H1 (cell line): ENCODE measurements around the gene HIPK1. TPM values are rescaled to one million over a fixed set of nuclear protein-coding genes. Genes with fewer than 3 reads are reported as not detected.

Source experiments
- CTCF ChIA-PET: fragments of 300-600 bp; sonication (Branson Sonifier 250); formaldehyde crosslinking; loops from one replicate; lab custom pipeline; 2021; ENCODE audit not compliant: partially characterized antibody; lab: Charles Lee
- POLR2A ChIA-PET: fragments of 300-600 bp; sonication (Branson Sonifier 250); formaldehyde crosslinking; loops from one replicate; lab custom pipeline; 2021; ENCODE audit warnings: inconsistent platforms; ENCODE audit not compliant: partially characterized antibody; lab: Charles Lee
- DNase-seq, 2 experiments: peaks; one replicate each; pipeline versions ENCODE4 v3.0.0 to v3.0.0-alpha.2; 2010 to 2022; ENCODE audit warnings: low spot score in 2 of 2, low read depth in 1 of 2, mixed read lengths in 1 of 2
- FAIRE-seq: peaks from 2 replicates; lab custom pipeline; 2011; peaks lifted over from hg19 to GRCh38; lab: Jason Lieb, UNC
- H2AFZ ChIP-seq: 2 replicates; pipeline ENCODE4 v1.8.1; 2012; ENCODE audit warnings: low read length, inconsistent platforms
- H2AK5ac ChIP-seq: 2 replicates; pipeline ENCODE4 v1.6.1; 2013; ENCODE audit warnings: low read depth, low read length
- H2BK120ac ChIP-seq: replicated peaks from 2 replicates; pipeline ENCODE3; 2013; ENCODE audit warnings: low read depth, low read length, inconsistent platforms
- H2BK12ac ChIP-seq: 2 replicates; pipeline ENCODE4 v1.6.1; 2013; ENCODE audit warnings: low read depth, low read length
- H2BK15ac ChIP-seq: 2 replicates; pipeline ENCODE4 v1.6.1; 2013; ENCODE audit warnings: low read length
- H2BK20ac ChIP-seq: 2 replicates; pipeline ENCODE4 v1.6.1; 2013; ENCODE audit warnings: low read length
- H2BK5ac ChIP-seq: 2 replicates; pipeline ENCODE4 v1.6.1; 2013; ENCODE audit warnings: low read depth, low read length
- H3K14ac ChIP-seq: 2 replicates; pipeline ENCODE4 v1.6.1; 2013; ENCODE audit warnings: inconsistent platforms; ENCODE audit not compliant: insufficient read length
- H3K18ac ChIP-seq: 2 replicates; pipeline ENCODE4 v1.6.1; 2013; ENCODE audit warnings: low read length; ENCODE audit errors: extremely low read depth
- H3K23ac ChIP-seq: 2 replicates; pipeline ENCODE4 v1.6.1; 2013; ENCODE audit warnings: inconsistent platforms; ENCODE audit not compliant: insufficient read length
- H3K23me2 ChIP-seq: 2 replicates; pipeline ENCODE4 v1.6.1; 2013; ENCODE audit warnings: low read depth, low read length
- H3K27ac ChIP-seq: 2 replicates; pipeline ENCODE4 v1.6.1; 2011; ENCODE audit warnings: low read depth, low read length, inconsistent platforms
- H3K27me3 ChIP-seq, 4 experiments: replicated peaks in 1 of 4; 1 replicate in 1 of 4; 2 replicates in 3 of 4; pipeline versions ENCODE4 v1.6.1 to v1.8.1; 2011 to 2013; ENCODE audit warnings: low read length in 3 of 4, mild to moderate bottlenecking in 3 of 4, inconsistent platforms in 2 of 4, mixed read lengths in 2 of 4, moderate library complexity in 1 of 4; ENCODE audit not compliant: control insufficient read depth in 3 of 4, insufficient read depth in 3 of 4; ENCODE audit errors: extremely low read depth in 1 of 4
- H3K36me3 ChIP-seq, 4 experiments: 2 replicates each; pipeline versions ENCODE4 v1.6.1 to v1.8.1; 2011 to 2013; ENCODE audit warnings: mild to moderate bottlenecking in 4 of 4, low read length in 3 of 4, moderate library complexity in 2 of 4, control low read depth in 1 of 4, inconsistent platforms in 1 of 4; ENCODE audit not compliant: insufficient read depth in 4 of 4, control insufficient read depth in 2 of 4
- H3K4ac ChIP-seq: replicated peaks from 2 replicates; pipeline ENCODE3; 2013; ENCODE audit warnings: low read length, low read depth, mixed read lengths, inconsistent platforms; ENCODE audit not compliant: insufficient read length
- H3K4me1 ChIP-seq, 4 experiments: replicated peaks in 1 of 4; 1 replicate in 1 of 4; 2 replicates in 3 of 4; pipeline versions ENCODE4 v1.6.1 to v1.8.1; 2011 to 2013; ENCODE audit warnings: low read length in 3 of 4, inconsistent platforms in 2 of 4, mixed read lengths in 1 of 4; ENCODE audit not compliant: insufficient read depth in 4 of 4, control insufficient read depth in 3 of 4
- H3K4me2 ChIP-seq, 2 experiments: 2 replicates each; pipeline versions ENCODE4 v1.6.1 to v1.8.1; 2011 to 2013; ENCODE audit warnings: low read depth in 2 of 2, low read length in 2 of 2, control low read depth in 1 of 2, inconsistent platforms in 1 of 2, mild to moderate bottlenecking in 1 of 2; ENCODE audit not compliant: insufficient read depth in 1 of 2
- H3K4me3 ChIP-seq, 4 experiments: fragments of 200-600, 300-600 bp in 1 of 4; sonication (generic), shearing (Covaris generic), sonication (Bioruptor Twin) in 1 of 4; 2 replicates each; pipeline versions ENCODE4 v1.5.1 to v1.8.1; 2011 to 2016; ENCODE audit warnings: low read length in 4 of 4, low read depth in 3 of 4, control low read depth in 2 of 4, inconsistent platforms in 2 of 4, mild to moderate bottlenecking in 2 of 4, mixed read lengths in 1 of 4, moderate library complexity in 1 of 4; ENCODE audit not compliant: insufficient read depth in 2 of 4; ENCODE audit errors: extremely low read depth in 1 of 4
- H3K56ac ChIP-seq: replicated peaks from 2 replicates; pipeline ENCODE3; 2013; ENCODE audit warnings: low read depth, mild to moderate bottlenecking, mixed read lengths, low read length, inconsistent platforms; ENCODE audit not compliant: insufficient read length
- H3K79me1 ChIP-seq: 2 replicates; pipeline ENCODE4 v1.6.1; 2013; ENCODE audit warnings: low read depth, low read length, control low read depth
- H3K79me2 ChIP-seq, 2 experiments: 2 replicates each; pipeline versions ENCODE4 v1.6.1 to v1.8.1; 2012 to 2013; ENCODE audit warnings: low read length in 2 of 2, mild to moderate bottlenecking in 2 of 2, inconsistent platforms in 1 of 2; ENCODE audit not compliant: insufficient read depth in 2 of 2, control insufficient read depth in 1 of 2
- H3K9ac ChIP-seq, 4 experiments: replicated peaks in 1 of 4; 1 replicate in 1 of 4; 2 replicates in 3 of 4; pipeline versions ENCODE4 v1.6.1 to v1.8.1; 2011 to 2013; ENCODE audit warnings: low read depth in 3 of 4, low read length in 3 of 4, control low read depth in 2 of 4, mild to moderate bottlenecking in 2 of 4, moderate library complexity in 2 of 4, inconsistent platforms in 1 of 4; ENCODE audit errors: extremely low read depth in 1 of 4
- H3K9me3 ChIP-seq, 2 experiments: 2 replicates each; pipeline versions ENCODE4 v1.6.1 to v1.8.1; 2012 to 2013; ENCODE audit warnings: mild to moderate bottlenecking in 2 of 2, moderate library complexity in 2 of 2, control low read depth in 1 of 2, inconsistent platforms in 1 of 2, low read depth in 1 of 2, low read length in 1 of 2, mixed read lengths in 1 of 2; ENCODE audit not compliant: insufficient read depth in 2 of 2
- H4K20me1 ChIP-seq, 2 experiments: replicated peaks in 1 of 2; 2 replicates each; pipeline versions ENCODE3 to v1.8.1; 2011 to 2013; ENCODE audit warnings: inconsistent platforms in 2 of 2, low read length in 2 of 2, mild to moderate bottlenecking in 1 of 2; ENCODE audit not compliant: insufficient read depth in 2 of 2, control insufficient read depth in 1 of 2
- H4K5ac ChIP-seq: 2 replicates; pipeline ENCODE4 v1.6.1; 2013; ENCODE audit warnings: low read length, low read depth, mixed read lengths, inconsistent platforms; ENCODE audit not compliant: insufficient read length
- H4K8ac ChIP-seq: 2 replicates; pipeline ENCODE4 v1.8.0; 2013; ENCODE audit warnings: mild to moderate bottlenecking, moderate library complexity, low read length, inconsistent platforms; ENCODE audit not compliant: insufficient read depth; ENCODE audit errors: extremely low read depth
- H4K91ac ChIP-seq: replicated peaks from 2 replicates; pipeline ENCODE3; 2013; ENCODE audit warnings: low read length, mixed read lengths, inconsistent platforms; ENCODE audit not compliant: insufficient read length
- BACH1 ChIP-seq: IDR thresholded peaks from 2 replicates; pipeline ENCODE4 v1.6.1; 2012; ENCODE audit warnings: low read length, improper control_type of control experiment
- CBX8 ChIP-seq: fragments of 300-800, 300-1000 bp; sonication (generic); IDR thresholded peaks from 2 replicates; pipeline ENCODE4 v1.7.1; 2016; ENCODE audit warnings: low read depth, low read length, borderline replicate concordance
- E2F6 ChIP-seq: IDR thresholded peaks from 2 replicates; pipeline ENCODE4 v1.6.1; 2012; ENCODE audit warnings: inconsistent platforms
- HDAC2 ChIP-seq, 2 experiments: fragments of 300-600 bp in 1 of 2; sonication (generic) in 1 of 2; IDR thresholded peaks; 2 replicates each; pipeline ENCODE4 v1.6.1; 2011 to 2012; ENCODE audit warnings: low read depth in 2 of 2, low read length in 2 of 2, mild to moderate bottlenecking in 2 of 2, moderate library complexity in 2 of 2, borderline replicate concordance in 1 of 2, inconsistent platforms in 1 of 2
- KDM4A ChIP-seq: IDR thresholded peaks from one replicate; pipeline ENCODE4 v1.7.1; 2012; ENCODE audit warnings: low read depth, mild to moderate bottlenecking, moderate library complexity, low read length, inconsistent platforms; ENCODE audit not compliant: severe bottlenecking
- POLR2A ChIP-seq, 2 experiments: IDR thresholded peaks; 1 replicate in 1 of 2; 2 replicates in 1 of 2; pipeline ENCODE4 v1.6.1; 2011; ENCODE audit warnings: low read depth in 2 of 2, low read length in 2 of 2, mild to moderate bottlenecking in 2 of 2; ENCODE audit errors: control extremely low read depth in 1 of 2
- SAP30 ChIP-seq: fragments of 300-600 bp; sonication (generic); IDR thresholded peaks from 2 replicates; pipeline ENCODE4 v1.7.1; 2012; ENCODE audit warnings: low read length, moderate library complexity, mild to moderate bottlenecking, inconsistent platforms; ENCODE audit not compliant: insufficient read depth, insufficient replicate concordance
- SP4 ChIP-seq: IDR thresholded peaks from 2 replicates; pipeline ENCODE4 v1.6.1; 2012; ENCODE audit warnings: low read length, inconsistent platforms
- SUZ12 ChIP-seq: fragments of 200-600 bp; sonication (generic); IDR thresholded peaks from 2 replicates; pipeline ENCODE4 v1.6.1; 2012; ENCODE audit warnings: mild to moderate bottlenecking, inconsistent platforms, low read length, moderate library complexity, mixed read lengths
- TAF7 ChIP-seq: optimal IDR thresholded peaks from 2 replicates; pipeline ENCODE3; 2011; ENCODE audit warnings: low read depth, mild to moderate bottlenecking, inconsistent platforms, low read length, moderate library complexity, borderline replicate concordance
- TCF12 ChIP-seq: IDR thresholded peaks from 2 replicates; pipeline ENCODE4 v1.6.1; 2011; ENCODE audit warnings: low read depth, mild to moderate bottlenecking, low read length
- WGBS, 2 experiments: shearing (Covaris generic) in 1 of 2; methylation state at CpG; one replicate each; pipeline versions ENCODE4 v1.1.6 to v1.1.7; 2013 to 2015; ENCODE audit warnings: low lambda C conversion rate in 2 of 2, mixed read lengths in 2 of 2, inconsistent platforms in 1 of 2, low coverage in 1 of 2, missing lambda C conversion rate in 1 of 2; ENCODE audit not compliant: insufficient replicate concordance in 2 of 2, insufficient coverage in 1 of 2, insufficient read length in 1 of 2; ENCODE audit errors: extremely low coverage in 1 of 2, missing lambda C conversion rate in 1 of 2; 5-methylcytosine and 5-hydroxymethylcytosine counted together
- polyA plus RNA-seq, 7 experiments: library from polyadenylated mRNA; depleted of rRNA in 3 of 7; stranded (reverse) in 5 of 7; unstranded in 2 of 7; fragments of >200 nt in 5 of 7; fragments of 200-250 nt in 2 of 7; gene quantifications; 1 replicate in 5 of 7; 2 replicates in 1 of 7; 4 replicates in 1 of 7; pipeline versions ENCODE4 v1.2.1 to v1.2.3, GENCODE V29; 2011 to 2013; ENCODE audit warnings: missing spikeins in 2 of 7, mixed read lengths in 2 of 7
- total RNA-seq: library from RNA; stranded (reverse); fragmentation: NEBNext Ultra II Directional; extraction: Animal tissue kit (Norgen Biotek cat#: 25700); gene quantifications from 2 replicates; pipeline ENCODE4 v1.2.1, GENCODE V29; 2021

HIPK1 gene
- total and polyA plus RNA-seq, 2 of the 8 experiments (the other 6 are each of a cell fraction or from before 2014, with no cell fraction given): 46.2 to 64.3 TPM

DNA sequence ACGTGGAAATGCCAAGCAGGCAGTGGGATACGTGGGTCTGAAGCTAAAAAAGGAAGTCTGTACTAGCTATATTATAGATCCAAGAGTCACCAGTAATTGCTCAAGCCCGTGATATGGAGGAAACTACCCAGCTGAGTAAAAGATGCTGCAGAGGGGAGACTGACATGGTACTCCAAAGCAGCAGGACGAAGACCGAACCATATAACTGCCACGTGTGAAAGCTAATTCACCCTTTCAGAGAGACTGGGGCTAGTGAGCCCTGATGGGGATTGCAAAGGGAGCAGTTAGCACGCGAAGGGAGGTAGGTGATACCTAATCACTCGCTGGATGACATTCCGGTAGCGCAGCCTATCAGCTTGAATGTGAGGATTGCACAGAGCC is 24.8 kb upstream of the HIPK1 start:
- POLR2A ChIA-PET: interaction anchor here (0.9 to 3.8 kb wide), 11 partner anchors 9 to 145 kb away, joined by 3 to 66 read pairs (median 4); partner anchors contain the start of genes HIPK1, PHTF1 and RSBN1
- peak overlapping the region; percentile 73 to 99 (median 92) for H3K4me3 ChIP-seq
- no peak overlapping the region for H3K23ac ChIP-seq
- 6% methylated on average over 11 of the region's 11 CpGs; no CpG with 5 or more reads in 1 of the 2 experiments for WGBS, 2 experiments
- H3K9me3 ChIP-seq: no peaks in the 10 kb centered on the region
- CTCF ChIA-PET: interaction anchor here (0.5 to 3.7 kb wide), 7 partner anchors 10 to 144 kb away, joined by 3 to 20 read pairs (median 4); partner anchors contain the start of genes HIPK1 and PHTF1
- H4K91ac ChIP-seq: peak overlapping the region; percentile 69
- H3K4ac ChIP-seq: peak overlapping the region; percentile 28
- peak overlapping the region; percentile 83 for H2BK12ac ChIP-seq
- H3K23me2 ChIP-seq: peaks cover 7% of the 10 kb centered on the region
- no peak overlapping the region; the same call in 1 of the 2 replicates for H2BK15ac ChIP-seq
- DNase-seq (no peak), FAIRE-seq (no peak)
- H2BK5ac ChIP-seq: peak overlapping the region; percentile 84
- peak overlapping the region; percentile 96 for H2AFZ ChIP-seq
- peak overlapping the region; percentile 23; the same call in 1 of the 2 replicates for H2BK20ac ChIP-seq
- no peaks in the 10 kb centered on the region for H4K20me1 ChIP-seq
- H4K5ac ChIP-seq: peak overlapping the region; percentile 79
- no peak overlapping the region for H2AK5ac ChIP-seq
- H3K14ac ChIP-seq: no peak overlapping the region
- H4K8ac ChIP-seq: peak overlapping the region; percentile 63; the same call in 1 of the 2 replicates
- peak overlapping the region; percentile 93; the same call in 1 of the 2 replicates for H3K18ac ChIP-seq
- 0 out of 2 replicates have a peak, but pooled peaks cover 2% of the 10 kb centered on the region for H3K79me1 ChIP-seq
- peak overlapping the region; percentile 94 to 99 for H3K4me2 ChIP-seq
- H3K27ac ChIP-seq: peak overlapping the region; percentile 40; the same call in 1 of the 2 replicates
- H3K4me1 ChIP-seq: peaks cover 0 to 3% (median under 1%) of the 10 kb centered on the region in 4 experiments; a peak in 5 of 7 replicates
- H3K79me2 ChIP-seq: peaks cover 0 to 2% of the 10 kb centered on the region in 2 experiments; a peak in 1 of 4 replicates
- H3K27me3 ChIP-seq: no peaks in the 10 kb centered on the region
- peaks cover 0 to 23% (median 8%) of the 10 kb centered on the region in 4 experiments; a peak in 6 of 8 replicates for H3K36me3 ChIP-seq
- peak overlapping the region; percentile 36 for H3K56ac ChIP-seq
- H3K9ac ChIP-seq: peak overlapping the region in 3 of 4 experiments; percentile 34 to 72 (median 35); a peak in 6 of 7 replicates
- H2BK120ac ChIP-seq: no peak overlapping the region
- TF ChIP-seq E2F6 (no peak), TCF12 (no peak), BACH1 (no peak), KDM4A (no peak), TAF7 (no peak), SUZ12 (no peak), CBX8 (no peak), HDAC2 (IDR thresholded peaks at IDR 0.05; ENCODE audit: borderline replicate concordance in 1 of 2, low read depth in 2 of 2, low read length in 2 of 2) (0 out of 4 replicates have a peak, but pooled peaks of 1 of the 2 experiments have one; percentile 10), POLR2A (IDR thresholded peaks at IDR 0.05; ENCODE audit: control extremely low read depth in 1 of 2, low read depth in 2 of 2, low read length in 2 of 2) (0 out of 3 replicates have a peak, but pooled peaks of 1 of the 2 experiments have one; percentile 13), SP4 (no peak), SAP30 (peak; percentile 76)
